ENCODE results near the gene NR2F1.

GRCh38 chr5:93595420-93596147 is 12.6 kb downstream of the NR2F1 start:
- TF ChIP-seq CTCF (IDR thresholded peaks at IDR 0.05) (no peak), POLR2A (IDR thresholded peaks at IDR 0.05) (no peak)
